K562 (cell line): ENCODE data around the gene ZC3H12A. TPM values are rescaled to one million over a fixed set of nuclear protein-coding genes. Genes with fewer than 3 reads are reported as not detected.

Experiments
- BRD4 ChIP-seq: fragments of 200-600 bp; sonication (generic); IDR thresholded peaks from 2 replicates; pipeline ENCODE4 v1.6.1; 2017; ENCODE audit warnings: inconsistent platforms
- CBX1 ChIP-seq: sonication (generic); IDR thresholded peaks from 2 replicates; pipeline ENCODE4 v1.6.1; 2016; ENCODE audit warnings: antibody characterized with exemption, low read depth, mild to moderate bottlenecking
- CBX3 ChIP-seq, 2 experiments: IDR thresholded peaks; 1 replicate in 1 of 2; 2 replicates in 1 of 2; pipeline ENCODE4 v1.6.1; 2012; ENCODE audit warnings: inconsistent platforms in 2 of 2, low read length in 2 of 2, borderline replicate concordance in 1 of 2, control low read depth in 1 of 2
- DPF2 ChIP-seq: fragments of 450-650 bp; IDR thresholded peaks from 2 replicates; pipeline ENCODE4 v1.6.1; 2016
- FIP1L1 ChIP-seq: fragments of 200-400 bp; formaldehyde crosslinking; IDR thresholded peaks from 2 replicates; pipeline ENCODE4 v1.6.1; 2018; ENCODE audit warnings: mild to moderate bottlenecking, low read depth, low read length; ENCODE audit not compliant: poor library complexity, severe bottlenecking
- FOS ChIP-seq: IDR thresholded peaks from 3 replicates; pipeline ENCODE4 v1.6.1; 2011; ENCODE audit not compliant: insufficient read length; ENCODE audit errors: extremely low read depth
- HMG20A ChIP-seq: fragments of 450-650 bp; formaldehyde crosslinking; conservative IDR thresholded peaks from 2 replicates; pipeline ENCODE4 v1.4.0; 2020; ENCODE audit warnings: mild to moderate bottlenecking, mixed read lengths
- HNRNPH1 ChIP-seq: fragments of 200-400 bp; formaldehyde crosslinking; optimal IDR thresholded peaks from 2 replicates; pipeline ENCODE3; 2017; ENCODE audit warnings: low read depth, mild to moderate bottlenecking, low read length, moderate library complexity
- IFI16 ChIP-seq: fragments of 250-450 bp; sonication (Bioruptor Pico); IDR thresholded peaks from 2 replicates; pipeline ENCODE4 v2.1.2; 2022; ENCODE audit warnings: mild to moderate bottlenecking, inconsistent platforms
- KLF1 ChIP-seq: fragments of 450-650 bp; IDR thresholded peaks from 2 replicates; pipeline ENCODE4 v1.6.1; 2016; ENCODE audit warnings: missing genetic modification characterization, missing compliant biosample characterization
- MCM3 ChIP-seq: fragments of 450-650 bp; IDR thresholded peaks from 2 replicates; pipeline ENCODE4 v1.6.1; 2016
- NR1H2 ChIP-seq: sonication (generic); formaldehyde crosslinking; IDR thresholded peaks from 2 replicates; pipeline ENCODE4 v1.4.0; 2020; ENCODE audit warnings: mild to moderate bottlenecking, missing genetic modification reagents
- RFX7 ChIP-seq: fragments of 250-450 bp; sonication (Bioruptor Pico); IDR thresholded peaks from 2 replicates; pipeline ENCODE4 v1.5.1; 2021; ENCODE audit warnings: mild to moderate bottlenecking
- SMARCE1 ChIP-seq: fragments of 450-650 bp; IDR thresholded peaks from 2 replicates; pipeline ENCODE4 v1.7.1; 2016; ENCODE audit warnings: mild to moderate bottlenecking
- TSC22D4 ChIP-seq: fragments of 450-650 bp; IDR thresholded peaks from 2 replicates; pipeline ENCODE4 v1.6.1; 2016; ENCODE audit warnings: missing genetic modification characterization, missing biosample characterization, control low read depth
- ZBTB8A ChIP-seq: fragments of 450-650 bp; IDR thresholded peaks from 2 replicates; pipeline ENCODE4 v1.6.1; 2018; ENCODE audit warnings: mild to moderate bottlenecking, moderate library complexity; ENCODE audit not compliant: partially characterized antibody
- ZKSCAN3 ChIP-seq: fragments of 250-450 bp; sonication (Bioruptor Pico); IDR thresholded peaks from 2 replicates; pipeline ENCODE4 v1.4.0; 2020
- ZNF699 ChIP-seq: fragments of 250-450 bp; sonication (Bioruptor Pico); IDR thresholded peaks from 2 replicates; pipeline ENCODE4 v1.8.0; 2021; ENCODE audit warnings: mild to moderate bottlenecking, moderate library complexity; ENCODE audit not compliant: insufficient replicate concordance
- polyA plus RNA-seq, 8 experiments: library from polyadenylated mRNA; depleted of rRNA in 4 of 8; stranded (reverse) in 5 of 8; unstranded in 3 of 8; fragments of >200 nt; fragmentation: Nextera tagmentation in 2 of 8; fragmentation: Illumina TruSeq in 1 of 8; extraction: Ambion mirVana in 2 of 8; extraction: Trizol in 1 of 8; gene quantifications; 2 replicates each; pipeline versions ENCODE4 v1.2.1 to v1.2.3, GENCODE V29; 2011 to 2014; ENCODE audit warnings: inconsistent platforms in 1 of 8, missing spikeins in 1 of 8
- total RNA-seq, 7 experiments: library from RNA; depleted of rRNA in 6 of 7; stranded (reverse); fragments of >200 nt in 6 of 7; fragmentation: Illumina TruSeq in 2 of 7; extraction: Trizol in 2 of 7; gene quantifications; 2 replicates each; pipeline versions ENCODE4 v1.2.1 to v1.2.3, GENCODE V29; 2011 to 2021; ENCODE audit warnings: low replicate concordance in 1 of 7
- TF ChIP-seq, protein P1 (sequence below): fragments of 150-350 bp; IDR thresholded peaks from 2 replicates; pipeline ENCODE4 v1.6.1; 2014; ENCODE audit warnings: low read depth, mild to moderate bottlenecking, low read length, borderline replicate concordance
- TF ChIP-seq, protein P2 (sequence below): sonication (generic); formaldehyde crosslinking; IDR thresholded peaks from 2 replicates; pipeline ENCODE4 v1.8.0; 2022; ENCODE audit warnings: mild to moderate bottlenecking, missing genetic modification reagents

ZC3H12A gene
- total and polyA plus RNA-seq, 9 of the 15 experiments (the other 6 are each of a cell fraction or from before 2014, with no cell fraction given), result 0.14 to 9.4 (median 6.7) TPM

GRCh38 chr1:37514350-37515184 is 40.2 kb downstream of the ZC3H12A start, which contains the start of gene MEAF6 (continued):
- TF ChIP-seq HMG20A (no peak), IFI16 (CRISPR knock-in tag) (no peak), DPF2 (no peak), ZNF699 (CRISPR knock-in tag) (no peak), ZBTB8A (no peak), RFX7 (CRISPR knock-in tag) (no peak), KLF1 (peak; percentile 83; the same call in 1 of the 2 replicates), SMARCE1 (0 out of 2 replicates have a peak, but pooled peaks have one; percentile 62), CBX1 (peak; percentile 62), HNRNPH1 (no peak), FIP1L1 (peak; percentile 97), ZKSCAN3 (no peak), BRD4 (peak; percentile 14; the same call in 1 of the 2 replicates), NR1H2 (CRISPR knock-in tag) (peak; percentile 58; the same call in 1 of the 2 replicates), MCM3 (no peak), TSC22D4 (tag) (no peak), CBX3 (IDR thresholded peaks at IDR 0.05; ENCODE audit: borderline replicate concordance in 1 of 2, low read length in 2 of 2) (peak in 1 of 2 experiments; percentile 70; a peak in 2 of 3 replicates), FOS (no peak)
- TF ChIP-seq, protein P1, sequence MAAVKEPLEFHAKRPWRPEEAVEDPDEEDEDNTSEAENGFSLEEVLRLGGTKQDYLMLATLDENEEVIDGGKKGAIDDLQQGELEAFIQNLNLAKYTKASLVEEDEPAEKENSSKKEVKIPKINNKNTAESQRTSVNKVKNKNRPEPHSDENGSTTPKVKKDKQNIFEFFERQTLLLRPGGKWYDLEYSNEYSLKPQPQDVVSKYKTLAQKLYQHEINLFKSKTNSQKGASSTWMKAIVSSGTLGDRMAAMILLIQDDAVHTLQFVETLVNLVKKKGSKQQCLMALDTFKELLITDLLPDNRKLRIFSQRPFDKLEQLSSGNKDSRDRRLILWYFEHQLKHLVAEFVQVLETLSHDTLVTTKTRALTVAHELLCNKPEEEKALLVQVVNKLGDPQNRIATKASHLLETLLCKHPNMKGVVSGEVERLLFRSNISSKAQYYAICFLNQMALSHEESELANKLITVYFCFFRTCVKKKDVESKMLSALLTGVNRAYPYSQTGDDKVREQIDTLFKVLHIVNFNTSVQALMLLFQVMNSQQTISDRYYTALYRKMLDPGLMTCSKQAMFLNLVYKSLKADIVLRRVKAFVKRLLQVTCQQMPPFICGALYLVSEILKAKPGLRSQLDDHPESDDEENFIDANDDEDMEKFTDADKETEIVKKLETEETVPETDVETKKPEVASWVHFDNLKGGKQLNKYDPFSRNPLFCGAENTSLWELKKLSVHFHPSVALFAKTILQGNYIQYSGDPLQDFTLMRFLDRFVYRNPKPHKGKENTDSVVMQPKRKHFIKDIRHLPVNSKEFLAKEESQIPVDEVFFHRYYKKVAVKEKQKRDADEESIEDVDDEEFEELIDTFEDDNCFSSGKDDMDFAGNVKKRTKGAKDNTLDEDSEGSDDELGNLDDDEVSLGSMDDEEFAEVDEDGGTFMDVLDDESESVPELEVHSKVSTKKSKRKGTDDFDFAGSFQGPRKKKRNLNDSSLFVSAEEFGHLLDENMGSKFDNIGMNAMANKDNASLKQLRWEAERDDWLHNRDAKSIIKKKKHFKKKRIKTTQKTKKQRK, result no peak
- TF ChIP-seq, protein P2, sequence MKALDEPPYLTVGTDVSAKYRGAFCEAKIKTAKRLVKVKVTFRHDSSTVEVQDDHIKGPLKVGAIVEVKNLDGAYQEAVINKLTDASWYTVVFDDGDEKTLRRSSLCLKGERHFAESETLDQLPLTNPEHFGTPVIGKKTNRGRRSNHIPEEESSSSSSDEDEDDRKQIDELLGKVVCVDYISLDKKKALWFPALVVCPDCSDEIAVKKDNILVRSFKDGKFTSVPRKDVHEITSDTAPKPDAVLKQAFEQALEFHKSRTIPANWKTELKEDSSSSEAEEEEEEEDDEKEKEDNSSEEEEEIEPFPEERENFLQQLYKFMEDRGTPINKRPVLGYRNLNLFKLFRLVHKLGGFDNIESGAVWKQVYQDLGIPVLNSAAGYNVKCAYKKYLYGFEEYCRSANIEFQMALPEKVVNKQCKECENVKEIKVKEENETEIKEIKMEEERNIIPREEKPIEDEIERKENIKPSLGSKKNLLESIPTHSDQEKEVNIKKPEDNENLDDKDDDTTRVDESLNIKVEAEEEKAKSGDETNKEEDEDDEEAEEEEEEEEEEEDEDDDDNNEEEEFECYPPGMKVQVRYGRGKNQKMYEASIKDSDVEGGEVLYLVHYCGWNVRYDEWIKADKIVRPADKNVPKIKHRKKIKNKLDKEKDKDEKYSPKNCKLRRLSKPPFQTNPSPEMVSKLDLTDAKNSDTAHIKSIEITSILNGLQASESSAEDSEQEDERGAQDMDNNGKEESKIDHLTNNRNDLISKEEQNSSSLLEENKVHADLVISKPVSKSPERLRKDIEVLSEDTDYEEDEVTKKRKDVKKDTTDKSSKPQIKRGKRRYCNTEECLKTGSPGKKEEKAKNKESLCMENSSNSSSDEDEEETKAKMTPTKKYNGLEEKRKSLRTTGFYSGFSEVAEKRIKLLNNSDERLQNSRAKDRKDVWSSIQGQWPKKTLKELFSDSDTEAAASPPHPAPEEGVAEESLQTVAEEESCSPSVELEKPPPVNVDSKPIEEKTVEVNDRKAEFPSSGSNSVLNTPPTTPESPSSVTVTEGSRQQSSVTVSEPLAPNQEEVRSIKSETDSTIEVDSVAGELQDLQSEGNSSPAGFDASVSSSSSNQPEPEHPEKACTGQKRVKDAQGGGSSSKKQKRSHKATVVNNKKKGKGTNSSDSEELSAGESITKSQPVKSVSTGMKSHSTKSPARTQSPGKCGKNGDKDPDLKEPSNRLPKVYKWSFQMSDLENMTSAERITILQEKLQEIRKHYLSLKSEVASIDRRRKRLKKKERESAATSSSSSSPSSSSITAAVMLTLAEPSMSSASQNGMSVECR (CRISPR knock-in tag), result peak; percentile 59; the same call in 1 of the 2 replicates
